HepG2 (cell line): Measurements from ENCODE around the gene KLC4. TPM values are rescaled to one million over a fixed set of nuclear protein-coding genes. Genes with fewer than 3 reads are reported as not detected.

Experiments used
- ARHGAP35 ChIP-seq: sonication (generic); formaldehyde crosslinking; IDR thresholded peaks from 2 replicates; pipeline ENCODE4 v1.9.0; 2022; ENCODE audit warnings: mild to moderate bottlenecking, inconsistent platforms, moderate library complexity, missing genetic modification reagents, borderline replicate concordance
- ASH2L ChIP-seq: fragments of 300-600, 200-600 bp; sonication (generic); IDR thresholded peaks from 2 replicates; pipeline ENCODE4 v1.7.0; 2017; ENCODE audit warnings: low read depth, mild to moderate bottlenecking, moderate library complexity, mixed read lengths, low read length; ENCODE audit not compliant: insufficient read length
- ATAD3A ChIP-seq: sonication (generic); formaldehyde crosslinking; IDR thresholded peaks from 2 replicates; pipeline ENCODE4 v1.4.0; 2020; ENCODE audit warnings: missing genetic modification reagents
- ATRX ChIP-seq: sonication (generic); formaldehyde crosslinking; IDR thresholded peaks from 2 replicates; pipeline ENCODE4 v1.4.0; 2020; ENCODE audit warnings: missing genetic modification reagents, borderline replicate concordance
- EED ChIP-seq: sonication (generic); formaldehyde crosslinking; IDR thresholded peaks from 2 replicates; pipeline ENCODE4 v1.5.0; 2020; ENCODE audit warnings: mild to moderate bottlenecking, missing genetic modification reagents
- EZH2 ChIP-seq: conservative IDR thresholded peaks from 2 replicates; pipeline ENCODE4 v1.6.1; 2012; ENCODE audit warnings: mild to moderate bottlenecking, low read depth, low read length, moderate library complexity
- HDAC6 ChIP-seq: fragments of 200-600 bp; sonication (generic); IDR thresholded peaks from 2 replicates; pipeline ENCODE4 v1.7.0; 2017; ENCODE audit warnings: mild to moderate bottlenecking, antibody characterized with exemption, low read length, low read depth
- HMG20B ChIP-seq: conservative IDR thresholded peaks from 2 replicates; pipeline ENCODE4 v1.6.1; 2016; ENCODE audit warnings: missing genetic modification reagents, missing compliant biosample characterization
- HNRNPH1 ChIP-seq: fragments of 200-400 bp; formaldehyde crosslinking; optimal IDR thresholded peaks from 2 replicates; pipeline ENCODE3; 2017; ENCODE audit warnings: mild to moderate bottlenecking, low read depth, low read length
- HNRNPLL ChIP-seq: fragments of 200-400 bp; formaldehyde crosslinking; IDR thresholded peaks from 2 replicates; pipeline ENCODE4 v1.6.1; 2017; ENCODE audit warnings: mild to moderate bottlenecking, low read depth, low read length; ENCODE audit not compliant: poor library complexity, severe bottlenecking
- KDM1A ChIP-seq: IDR thresholded peaks from 2 replicates; pipeline ENCODE4 v1.6.1; 2016; ENCODE audit warnings: missing compliant biosample characterization
- NFIB ChIP-seq: sonication (generic); formaldehyde crosslinking; IDR thresholded peaks from 2 replicates; pipeline ENCODE4 v1.9.0; 2021; ENCODE audit warnings: missing genetic modification reagents, mild to moderate bottlenecking, borderline replicate concordance
- NFRKB ChIP-seq: fragments of 450-650 bp; IDR thresholded peaks from 2 replicates; pipeline ENCODE4 v1.6.1; 2017
- PHF21A ChIP-seq: sonication (generic); formaldehyde crosslinking; IDR thresholded peaks from 2 replicates; pipeline ENCODE4 v1.5.0; 2020; ENCODE audit warnings: mild to moderate bottlenecking, missing genetic modification reagents
- TAF1 ChIP-seq: sonication (generic); formaldehyde crosslinking; IDR thresholded peaks from 2 replicates; pipeline ENCODE4 v1.4.0; 2020; ENCODE audit warnings: missing genetic modification reagents
- ZC3H13 ChIP-seq: sonication (generic); formaldehyde crosslinking; IDR thresholded peaks from 2 replicates; pipeline ENCODE4 v1.8.1; 2023; ENCODE audit warnings: mild to moderate bottlenecking, missing genetic modification reagents, moderate library complexity
- ZFP36L1 ChIP-seq: sonication (generic); formaldehyde crosslinking; IDR thresholded peaks from 2 replicates; pipeline ENCODE4 v1.8.0; 2022; ENCODE audit warnings: mild to moderate bottlenecking, missing genetic modification reagents, moderate library complexity
- ZNF460 ChIP-seq: sonication (generic); formaldehyde crosslinking; IDR thresholded peaks from 2 replicates; pipeline ENCODE4 v1.5.1; 2020; ENCODE audit warnings: missing genetic modification reagents, mild to moderate bottlenecking, borderline replicate concordance
- ZNF484 ChIP-seq: sonication (generic); formaldehyde crosslinking; IDR thresholded peaks from 2 replicates; pipeline ENCODE4 v1.5.1; 2020; ENCODE audit warnings: mild to moderate bottlenecking, low read depth, missing genetic modification reagents, borderline replicate concordance
- ZNF720 ChIP-seq: sonication (generic); formaldehyde crosslinking; IDR thresholded peaks from 2 replicates; pipeline ENCODE4 v1.4.0; 2020; ENCODE audit warnings: missing genetic modification reagents
- polyA plus RNA-seq, 8 experiments: library from polyadenylated mRNA; depleted of rRNA in 3 of 8; stranded (reverse) in 7 of 8; unstranded in 1 of 8; fragments of >200 nt; fragmentation: Illumina TruSeq in 4 of 8; extraction: Trizol in 4 of 8; gene quantifications; 2 replicates each; pipeline versions ENCODE4 v1.2.1 to v1.2.3, GENCODE V29; 2011 to 2016; ENCODE audit warnings: low read depth in 4 of 8, missing spikeins in 1 of 8, mixed read lengths in 1 of 8; ENCODE audit not compliant: insufficient read depth in 1 of 8
- total RNA-seq, 5 experiments: library from RNA; depleted of rRNA; stranded (reverse); fragments of >200 nt; fragmentation: Illumina TruSeq; extraction: Trizol; gene quantifications; 2 replicates each; pipeline ENCODE4 v1.2.3, GENCODE V29; 2016; ENCODE audit warnings: low read depth in 1 of 5
- TF ChIP-seq, protein P1 (sequence below): sonication (generic); formaldehyde crosslinking; IDR thresholded peaks from 2 replicates; pipeline ENCODE4 v1.4.0; 2020; ENCODE audit warnings: missing genetic modification reagents, borderline replicate concordance
- TF ChIP-seq, protein P2 (sequence below): sonication (generic); formaldehyde crosslinking; IDR thresholded peaks from 2 replicates; pipeline ENCODE4 v1.4.0; 2020; ENCODE audit warnings: mild to moderate bottlenecking, missing genetic modification reagents
- TF ChIP-seq, protein P3 (sequence below): sonication (generic); formaldehyde crosslinking; IDR thresholded peaks from 2 replicates; pipeline ENCODE4 v1.5.1; 2020; ENCODE audit warnings: mild to moderate bottlenecking, missing genetic modification reagents
- TF ChIP-seq, protein P4 (sequence below): sonication (generic); formaldehyde crosslinking; IDR thresholded peaks from 2 replicates; pipeline ENCODE4 v1.5.0; 2020; ENCODE audit warnings: missing genetic modification reagents

The KLC4 gene
- total and polyA plus RNA-seq, 2 of the 13 experiments (the other 11 are each of a cell fraction or from before 2014, with no cell fraction given): 45.4 to 70.4 TPM

DNA sequence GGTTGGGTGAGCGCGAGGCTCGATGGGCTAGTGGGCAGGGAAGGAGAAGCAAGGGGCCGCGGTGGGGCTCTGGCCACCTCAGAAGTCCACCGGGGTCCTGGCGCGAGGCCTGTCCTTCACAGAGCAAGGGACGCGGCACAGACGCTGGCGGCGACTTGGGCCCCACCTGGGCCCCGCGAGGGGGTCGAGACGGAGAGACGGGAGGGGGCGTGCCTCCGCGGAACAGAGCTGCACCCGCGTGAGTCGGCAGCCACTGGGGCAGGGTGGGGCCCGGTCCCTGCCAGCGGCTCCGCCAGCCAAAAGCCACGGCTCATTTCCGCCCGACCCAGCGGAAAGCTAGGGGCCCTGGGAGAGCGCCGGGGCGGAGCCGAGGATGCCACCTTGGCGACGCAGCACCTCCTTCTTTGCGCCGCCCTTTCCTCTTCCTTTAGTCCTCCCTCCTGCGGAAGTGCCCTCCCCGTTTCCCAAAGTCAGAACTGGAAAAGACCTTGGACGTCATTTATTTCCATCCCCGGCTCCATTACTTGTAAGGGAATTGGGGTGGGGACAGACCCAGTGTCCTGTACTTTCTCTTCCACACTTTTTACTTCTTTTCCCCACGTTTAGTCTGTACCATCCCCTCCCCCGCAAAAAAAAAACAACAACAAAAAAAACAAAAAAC is 5.8 kb upstream of the KLC4 start, which contains the start of gene CUL7 (continued):
- TF ChIP-seq HNRNPLL: peak; percentile 85
- TF ChIP-seq, protein P1, sequence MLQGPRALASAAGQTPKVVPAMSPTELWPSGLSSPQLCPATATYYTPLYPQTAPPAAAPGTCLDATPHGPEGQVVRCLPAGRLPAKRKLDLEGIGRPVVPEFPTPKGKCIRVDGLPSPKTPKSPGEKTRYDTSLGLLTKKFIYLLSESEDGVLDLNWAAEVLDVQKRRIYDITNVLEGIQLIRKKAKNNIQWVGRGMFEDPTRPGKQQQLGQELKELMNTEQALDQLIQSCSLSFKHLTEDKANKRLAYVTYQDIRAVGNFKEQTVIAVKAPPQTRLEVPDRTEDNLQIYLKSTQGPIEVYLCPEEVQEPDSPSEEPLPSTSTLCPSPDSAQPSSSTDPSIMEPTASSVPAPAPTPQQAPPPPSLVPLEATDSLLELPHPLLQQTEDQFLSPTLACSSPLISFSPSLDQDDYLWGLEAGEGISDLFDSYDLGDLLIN: no peak
- peak; percentile 79; the same call in 1 of the 2 replicates for TF ChIP-seq ZFP36L1 (CRISPR knock-in tag)
- TF ChIP-seq, protein P2, sequence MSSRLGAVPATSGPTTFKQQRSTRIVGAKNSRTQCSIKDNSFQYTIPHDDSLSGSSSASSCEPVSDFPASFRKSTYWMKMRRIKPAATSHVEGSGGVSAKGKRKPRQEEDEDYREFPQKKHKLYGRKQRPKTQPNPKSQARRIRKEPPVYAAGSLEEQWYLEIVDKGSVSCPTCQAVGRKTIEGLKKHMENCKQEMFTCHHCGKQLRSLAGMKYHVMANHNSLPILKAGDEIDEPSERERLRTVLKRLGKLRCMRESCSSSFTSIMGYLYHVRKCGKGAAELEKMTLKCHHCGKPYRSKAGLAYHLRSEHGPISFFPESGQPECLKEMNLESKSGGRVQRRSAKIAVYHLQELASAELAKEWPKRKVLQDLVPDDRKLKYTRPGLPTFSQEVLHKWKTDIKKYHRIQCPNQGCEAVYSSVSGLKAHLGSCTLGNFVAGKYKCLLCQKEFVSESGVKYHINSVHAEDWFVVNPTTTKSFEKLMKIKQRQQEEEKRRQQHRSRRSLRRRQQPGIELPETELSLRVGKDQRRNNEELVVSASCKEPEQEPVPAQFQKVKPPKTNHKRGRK (CRISPR knock-in tag): no peak
- TF ChIP-seq NFRKB: no peak
- peak; percentile 99 for TF ChIP-seq TAF1 (CRISPR knock-in tag)
- TF ChIP-seq, protein P3, sequence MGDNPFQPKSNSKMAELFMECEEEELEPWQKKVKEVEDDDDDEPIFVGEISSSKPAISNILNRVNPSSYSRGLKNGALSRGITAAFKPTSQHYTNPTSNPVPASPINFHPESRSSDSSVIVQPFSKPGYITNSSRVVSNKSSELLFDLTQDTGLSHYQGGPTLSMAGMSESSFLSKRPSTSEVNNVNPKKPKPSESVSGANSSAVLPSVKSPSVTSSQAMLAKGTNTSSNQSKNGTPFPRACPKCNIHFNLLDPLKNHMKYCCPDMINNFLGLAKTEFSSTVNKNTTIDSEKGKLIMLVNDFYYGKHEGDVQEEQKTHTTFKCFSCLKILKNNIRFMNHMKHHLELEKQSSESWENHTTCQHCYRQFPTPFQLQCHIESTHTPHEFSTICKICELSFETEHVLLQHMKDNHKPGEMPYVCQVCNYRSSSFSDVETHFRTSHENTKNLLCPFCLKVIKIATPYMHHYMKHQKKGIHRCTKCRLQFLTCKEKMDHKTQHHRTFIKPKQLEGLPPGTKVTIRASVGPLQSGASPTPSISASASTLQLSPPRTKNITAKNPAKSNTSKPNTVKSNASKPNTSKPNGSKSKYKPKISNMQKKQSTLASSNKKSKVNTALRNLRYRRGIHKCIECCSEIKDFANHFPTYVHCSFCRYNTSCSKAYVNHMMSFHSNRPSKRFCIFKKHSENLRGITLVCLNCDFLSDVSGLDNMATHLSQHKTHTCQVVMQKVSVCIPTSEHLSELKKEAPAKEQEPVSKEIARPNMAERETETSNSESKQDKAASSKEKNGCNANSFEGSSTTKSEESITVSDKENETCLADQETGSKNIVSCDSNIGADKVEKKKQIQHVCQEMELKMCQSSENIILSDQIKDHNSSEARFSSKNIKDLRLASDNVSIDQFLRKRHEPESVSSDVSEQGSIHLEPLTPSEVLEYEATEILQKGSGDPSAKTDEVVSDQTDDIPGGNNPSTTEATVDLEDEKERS (CRISPR knock-in tag): peak; percentile 86
- TF ChIP-seq ZNF720 (CRISPR knock-in tag): 0 out of 2 replicates have a peak, but pooled peaks have one; percentile 33
- TF ChIP-seq NFIB (CRISPR knock-in tag): no peak
- no peak for TF ChIP-seq HDAC6
- TF ChIP-seq, protein P4, sequence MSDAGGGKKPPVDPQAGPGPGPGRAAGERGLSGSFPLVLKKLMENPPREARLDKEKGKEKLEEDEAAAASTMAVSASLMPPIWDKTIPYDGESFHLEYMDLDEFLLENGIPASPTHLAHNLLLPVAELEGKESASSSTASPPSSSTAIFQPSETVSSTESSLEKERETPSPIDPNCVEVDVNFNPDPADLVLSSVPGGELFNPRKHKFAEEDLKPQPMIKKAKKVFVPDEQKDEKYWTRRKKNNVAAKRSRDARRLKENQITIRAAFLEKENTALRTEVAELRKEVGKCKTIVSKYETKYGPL (CRISPR knock-in tag): no peak
- TF ChIP-seq ZC3H13: peak; percentile 95
- TF ChIP-seq ATAD3A: no peak
- TF ChIP-seq ZNF460: peak; percentile 43; the same call in 1 of the 2 replicates
- TF ChIP-seq PHF21A (CRISPR knock-in tag): no peak; the same call in 1 of the 2 replicates
- 0 out of 2 replicates have a peak, but pooled peaks have one; percentile 86 for TF ChIP-seq ZNF484 (CRISPR knock-in tag)
- peak; percentile 83 for TF ChIP-seq ASH2L
- no peak for TF ChIP-seq KDM1A (CRISPR knock-in tag)
- TF ChIP-seq HNRNPH1: peak; percentile 76
- TF ChIP-seq ATRX (CRISPR knock-in tag): no peak
- TF ChIP-seq EED (CRISPR knock-in tag): peak; percentile 72; the same call in 1 of the 2 replicates
- peak; percentile 97; the same call in 1 of the 2 replicates for TF ChIP-seq ARHGAP35 (CRISPR knock-in tag)
- no peak; the same call in 1 of the 2 replicates for TF ChIP-seq HMG20B (CRISPR knock-in tag)
- TF ChIP-seq EZH2: no peak
